Left cardiac atrium (tissue), 4 donors: ENCODE measurements around the gene VAPA. TPM values are rescaled to one million over a fixed set of nuclear protein-coding genes. Genes with fewer than 3 reads are reported as not detected.
"Not testable (repeated sequence)": the region's sequence is repeated elsewhere in the genome, so short reads cannot be mapped to it uniquely, and the experiment has no call there.

ENCODE experiments used
- ATAC-seq, 2 donors: fragments of 200-7000 bp; cut with Tn5 transposase; one replicate each; pipeline ENCODE4 v1.9.1; 2020; ENCODE audit warnings: mild to moderate bottlenecking in 2 of 2, moderate library complexity in 2 of 2
- DNase-seq: peaks from one replicate; pipeline ENCODE4 v3.0.0-alpha.2; 2020
- intact Hi-C, 2 donors: fragments of 100-400 bp; cut with DNase I; formaldehyde crosslinking; loops; one replicate each; pipeline versions ENCODE4 v1.14.1 to v1.15.1; 2022 to 2023
- total RNA-seq, 2 donors: library from RNA; stranded (reverse); fragmentation: NEBNext Ultra II Directional; extraction: Animal tissue kit (Norgen Biotek cat#: 25700); gene quantifications; one replicate each; pipeline ENCODE4 v1.2.1, GENCODE V29; 2021
- donor health status: DM: no; HTN: yes; CAD: no.
- donor health status: DM: no; HTN: yes; CAD: no; lungs with severe emphysema.
- donor health status: DM: yes; HTN: yes; CAD: no.
- donor health status: Dilated cardiomyopathy.

The VAPA gene
- total RNA-seq, 2 donors from 2014 or later = 169 to 219 TPM

DNA sequence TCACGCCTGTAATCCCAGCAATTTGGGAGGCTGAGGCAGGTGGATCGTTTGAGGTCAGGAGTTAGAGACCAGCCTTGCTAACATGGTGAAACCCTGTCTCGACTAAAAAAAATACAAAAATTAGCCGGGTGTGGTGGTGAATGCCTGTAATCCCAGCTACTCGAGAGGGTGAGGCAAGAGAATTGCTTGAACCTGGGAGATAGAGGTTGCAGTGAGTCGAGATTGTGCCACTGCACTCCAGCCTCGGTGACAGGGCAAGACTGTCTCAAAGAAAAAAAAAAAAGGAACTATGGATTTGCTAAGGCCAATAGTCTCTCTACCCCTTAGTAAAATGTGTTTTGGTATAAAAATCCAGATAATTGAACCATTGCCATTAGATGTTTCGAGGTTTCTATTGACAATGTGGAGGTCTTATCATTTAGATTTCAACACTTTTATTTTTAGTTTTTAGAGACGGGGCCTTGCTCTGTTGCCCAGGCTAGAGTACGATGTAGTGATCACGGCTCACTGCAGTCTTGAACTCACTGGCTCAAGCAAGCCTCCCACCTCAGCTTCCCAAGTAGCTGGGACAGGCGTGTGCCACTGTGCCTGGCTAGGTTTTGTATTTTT lies 29.2 kb upstream of the VAPA start:
- ATAC-seq = no peak

DNA sequence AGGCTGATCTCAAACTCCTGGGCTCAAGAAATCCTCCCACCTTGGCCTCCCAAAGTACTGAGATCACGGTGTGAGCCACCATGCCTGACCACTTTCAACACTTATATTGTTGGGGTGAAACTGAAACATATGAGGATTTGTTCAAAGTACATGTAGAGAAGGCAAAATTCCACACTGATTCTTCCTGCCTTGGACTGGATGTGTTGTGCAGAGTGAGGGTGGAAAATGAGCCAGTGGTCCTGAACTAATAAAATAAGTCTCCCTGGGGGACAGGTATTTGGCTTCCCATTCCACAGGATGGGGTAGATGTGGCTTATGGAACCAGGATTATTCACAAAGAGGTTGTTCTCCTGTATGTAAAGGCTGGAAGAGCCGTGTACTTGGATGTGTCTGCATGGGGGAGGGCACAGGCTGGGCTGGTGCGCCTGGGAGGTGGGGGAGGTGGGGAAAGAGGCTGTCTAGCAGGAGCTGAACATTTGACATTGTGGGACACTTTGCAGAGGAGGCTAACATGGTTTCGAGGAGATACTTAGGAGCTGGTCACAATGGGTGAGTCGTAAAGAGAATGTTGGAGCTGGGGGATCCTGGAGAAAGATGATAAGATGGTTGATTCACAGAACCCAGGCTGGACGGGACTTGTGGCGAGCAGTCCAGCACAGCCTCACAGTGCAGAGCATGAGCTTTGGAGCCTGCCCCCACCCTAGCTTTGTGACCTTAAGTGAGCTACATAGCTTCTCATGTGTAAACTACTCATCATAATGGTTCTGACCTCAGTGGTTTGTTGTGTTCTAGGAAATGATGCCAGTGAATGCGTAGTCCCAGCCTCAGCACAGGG lies 28.4 kb upstream of the VAPA start, which contains the start of gene TXNDC2:
TSS of gene TXNDC2 (plus strand) at position 804 of the 835 bp plus-strand sequence. CDS start 708 bp downstream, outside the sequence.
- no peak for ATAC-seq
- intact Hi-C loops = no loop called here
- no peak for DNase-seq

More for the DNA sequence above, 29.2 kb upstream of the VAPA start:
- intact Hi-C loops = no loop called here
- DNase-seq = no peak

DNA sequence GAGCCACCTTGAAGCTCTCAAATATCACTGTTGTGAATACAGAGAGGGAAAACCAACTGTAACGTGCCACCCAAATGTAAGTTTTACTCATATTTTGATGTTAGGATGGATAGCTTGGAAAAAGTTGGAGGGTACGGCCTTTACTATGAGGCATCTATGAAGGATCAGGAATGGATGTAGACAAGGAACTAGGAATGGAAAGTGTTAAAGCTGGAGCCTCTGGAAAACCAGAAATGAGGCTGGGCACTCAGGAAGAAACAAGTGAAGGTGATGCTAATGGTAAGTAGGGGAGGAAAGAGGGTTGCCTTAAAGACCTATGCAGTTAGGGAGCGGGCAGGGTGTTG lies 27.8 kb upstream of the VAPA start:
- intact Hi-C loops = no loop called here
- no peak for ATAC-seq
- no peak for DNase-seq

DNA sequence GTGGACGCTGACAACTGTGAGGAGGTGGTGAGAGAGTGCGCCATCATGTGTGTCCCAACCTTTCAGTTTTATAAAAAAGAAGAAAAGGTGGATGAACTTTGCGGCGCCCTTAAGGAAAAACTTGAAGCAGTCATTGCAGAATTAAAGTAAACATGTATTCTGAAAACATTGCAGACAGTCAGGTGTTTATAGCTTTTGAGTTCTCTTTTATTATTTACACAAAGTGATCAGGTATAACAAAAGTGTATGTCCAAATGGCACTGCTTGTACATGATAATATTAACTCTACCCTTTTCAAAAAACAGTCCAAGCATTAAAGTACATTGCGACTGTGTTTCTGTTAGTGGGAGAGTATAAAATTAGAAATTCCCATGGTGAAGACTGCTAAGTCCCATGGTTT lies 25.8 kb upstream of the VAPA start:
- intact Hi-C loops = no loop called here
- DNase-seq (no peak), ATAC-seq (no peak)

DNA sequence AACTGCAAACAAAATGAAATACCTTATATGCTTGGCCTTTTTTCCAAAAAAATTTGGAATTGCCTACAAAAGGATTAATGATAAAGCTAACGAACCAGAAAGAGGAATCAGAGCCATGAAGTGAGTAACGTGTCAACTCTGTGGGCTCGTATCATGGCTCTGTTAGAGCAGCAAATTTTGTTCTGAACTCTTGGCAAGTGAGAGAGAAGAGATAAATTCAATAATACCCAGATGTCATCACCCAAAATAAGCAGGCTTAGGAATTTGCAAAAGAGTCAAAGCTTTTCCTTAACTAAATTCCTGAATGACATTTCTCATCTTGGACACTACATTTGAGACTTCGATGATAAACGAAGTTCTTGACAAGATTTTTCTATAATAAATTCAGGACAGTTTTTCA lies 23.6 kb upstream of the VAPA start:
- intact Hi-C loops = no loop called here
- ATAC-seq (peak in 1 of 2 donors; percentile 68), DNase-seq (no peak)

DNA sequence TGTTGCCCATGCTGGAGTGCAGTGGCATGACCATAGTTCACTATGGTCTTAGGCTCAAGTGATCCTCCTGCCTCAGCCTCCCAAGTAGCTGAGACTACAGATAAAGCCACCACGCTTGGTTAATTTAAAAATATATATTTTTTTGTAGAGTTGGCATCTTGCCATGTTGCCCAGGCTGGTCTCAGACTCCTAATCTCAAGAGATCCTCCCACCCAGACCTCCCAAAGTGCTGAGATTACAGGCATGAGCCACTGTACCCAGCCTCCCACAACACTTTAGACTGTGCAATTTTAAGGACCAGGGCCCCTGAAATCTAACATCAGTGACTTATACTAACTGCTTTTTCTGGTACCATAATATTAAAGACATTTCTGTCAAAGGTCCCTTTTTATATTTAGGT lies 22.9 kb upstream of the VAPA start:
- intact Hi-C loops = no loop called here
- no peak for DNase-seq
- ATAC-seq = no peak

DNA sequence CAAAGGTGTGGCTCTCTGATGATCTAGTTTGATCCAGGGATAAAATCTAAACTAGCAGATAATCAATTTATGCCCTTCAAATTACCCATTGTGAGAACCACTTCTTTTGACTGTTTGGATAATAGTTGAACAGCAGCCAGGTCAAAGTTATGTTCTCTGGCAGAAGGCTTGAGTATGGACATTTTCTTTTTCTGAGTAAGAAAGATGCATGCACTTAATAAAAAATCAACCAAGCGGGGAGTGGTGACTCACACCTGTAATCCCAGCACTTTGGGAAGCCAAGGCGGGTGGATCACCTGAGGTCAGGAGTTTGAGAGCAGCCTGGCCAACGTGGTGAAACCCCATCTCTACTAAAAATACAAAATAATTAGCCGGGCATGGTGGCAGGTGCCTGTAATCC lies 22.3 kb upstream of the VAPA start:
- not testable (repeated sequence) for ATAC-seq, DNase-seq

DNA sequence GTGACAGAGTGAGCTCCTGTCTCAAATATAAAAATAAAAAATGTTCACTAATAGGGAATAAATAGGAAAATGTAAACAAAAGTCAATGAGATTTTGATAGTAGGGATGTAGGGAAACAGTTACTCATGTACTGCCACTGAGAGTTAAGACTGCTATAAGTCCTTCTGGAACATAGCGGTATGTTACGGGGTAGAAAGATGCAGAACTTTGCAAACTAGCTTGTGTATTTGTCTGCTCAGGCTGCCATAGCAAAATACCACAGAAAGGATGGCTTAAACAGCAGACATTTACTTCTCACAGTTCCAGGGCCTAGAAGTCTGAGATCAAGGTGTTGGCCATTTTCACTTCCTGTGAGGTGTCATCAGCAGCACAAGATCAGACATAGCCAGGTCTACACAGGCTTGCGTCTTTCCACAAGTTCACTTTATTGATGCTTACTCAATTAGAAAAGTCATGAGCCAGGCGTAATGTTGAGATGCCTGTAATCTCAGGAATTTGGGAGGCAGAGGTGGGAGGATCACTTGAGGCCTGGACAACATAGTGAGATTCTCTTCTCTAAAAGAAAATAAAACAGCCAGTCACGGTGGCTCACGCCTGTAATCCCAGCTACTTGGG lies 19.3 kb upstream of the VAPA start:
- DNase-seq (no peak), ATAC-seq (no peak)
- intact Hi-C loops = no loop called here

More for the DNA sequence above, 22.3 kb upstream of the VAPA start:
- intact Hi-C loops = not testable (repeated sequence)

DNA sequence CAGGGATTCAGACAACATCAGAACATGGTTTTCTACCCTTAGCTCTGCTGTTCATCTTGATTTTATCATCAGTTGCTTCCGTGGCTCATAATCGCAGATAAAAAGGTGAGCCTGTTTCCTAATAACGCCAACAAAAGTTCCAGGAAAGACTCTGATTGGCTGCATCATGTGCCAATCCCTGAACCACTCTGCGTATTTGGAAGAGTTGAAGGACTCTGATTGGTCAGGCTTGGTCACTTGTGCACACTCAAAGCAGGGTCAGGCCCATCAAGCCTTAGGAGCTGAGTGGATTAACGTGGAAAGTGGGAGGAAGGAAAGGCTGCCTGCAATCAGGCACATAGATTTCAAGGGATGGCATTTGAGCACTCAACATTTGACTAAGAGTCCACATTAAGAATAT lies 16.7 kb upstream of the VAPA start:
- intact Hi-C loops = no loop called here
- DNase-seq (no peak), ATAC-seq (no peak)

DNA sequence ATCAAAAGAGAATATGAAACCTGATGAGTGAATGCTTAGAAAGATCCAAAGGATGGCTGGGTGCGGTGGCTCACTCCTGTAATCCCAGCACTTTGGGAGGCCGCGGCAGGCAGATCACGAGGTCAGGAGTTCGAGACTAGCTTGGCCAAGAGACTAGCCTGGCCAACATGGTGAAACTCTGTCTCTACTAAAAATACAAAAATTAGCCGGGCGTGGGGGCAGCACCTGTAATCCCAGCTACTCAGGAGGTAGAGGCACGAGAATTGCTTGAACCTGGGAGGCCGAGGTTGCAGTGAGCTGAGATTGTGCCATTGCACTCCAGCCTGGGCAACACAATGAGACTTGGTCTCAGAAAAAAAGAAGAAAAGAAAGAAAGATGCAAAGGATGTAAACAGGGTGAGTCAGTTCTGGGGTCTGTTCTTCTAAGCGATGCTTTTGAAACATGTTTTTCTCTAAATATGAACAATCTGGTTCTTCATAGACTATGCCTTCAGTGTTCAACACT lies 16.0 kb upstream of the VAPA start:
- DNase-seq, ATAC-seq, intact Hi-C loops: not testable (repeated sequence)

DNA sequence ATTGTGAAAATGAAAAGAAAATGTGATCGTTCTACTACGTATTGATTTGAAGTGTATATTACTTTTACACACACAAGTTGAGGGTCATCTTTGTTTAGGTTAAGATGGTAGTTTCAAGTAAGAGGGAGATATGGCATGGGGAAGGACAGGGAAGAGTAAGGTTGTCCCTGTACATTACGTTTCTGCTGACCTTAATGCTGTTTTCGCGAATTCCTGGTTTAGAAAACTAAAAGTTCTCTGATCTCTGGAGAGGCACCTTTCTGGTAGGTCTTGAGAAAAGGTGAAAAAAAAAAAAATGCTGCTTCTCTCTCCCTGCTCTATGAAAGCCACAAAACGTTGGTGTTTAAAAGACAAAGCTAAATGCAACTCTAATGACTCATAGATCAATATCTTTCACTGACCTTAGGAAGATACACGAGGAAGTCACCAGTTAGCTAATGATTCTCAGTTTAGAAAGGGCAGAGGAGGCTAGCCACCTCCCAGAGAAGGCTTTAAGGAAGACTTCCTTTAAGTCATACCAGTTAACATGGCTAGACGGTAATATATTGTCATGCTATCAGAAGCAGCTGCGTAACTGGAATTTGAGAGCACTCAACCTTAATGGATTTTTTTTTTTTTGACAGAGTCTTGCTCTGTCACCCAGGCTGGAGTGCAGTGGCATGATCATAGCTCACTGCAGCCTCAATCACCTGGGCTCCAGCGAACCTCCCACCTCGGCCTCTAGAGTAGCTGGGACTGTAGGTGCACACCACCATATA lies 14.8 kb upstream of the VAPA start:
- no peak for ATAC-seq
- intact Hi-C loops = no loop called here
- no peak for DNase-seq

DNA sequence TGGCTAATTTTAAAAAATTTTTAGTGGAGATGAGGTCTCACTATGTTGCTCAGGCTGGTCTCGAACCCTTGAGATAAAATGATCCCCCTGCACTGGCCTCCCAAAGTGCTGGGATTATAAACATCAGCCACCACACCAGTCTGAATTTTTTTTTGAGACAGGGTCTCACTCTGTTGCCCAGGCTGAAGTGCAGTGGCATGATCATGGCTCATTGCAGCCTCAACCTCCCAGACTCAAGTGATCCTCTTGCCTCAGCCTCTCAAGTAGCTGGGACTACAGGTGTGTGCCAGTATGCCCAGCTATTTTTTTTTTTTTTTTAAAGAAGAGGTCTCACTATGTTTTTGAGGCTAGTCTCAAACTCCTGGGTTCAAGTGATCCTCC lies 14.3 kb upstream of the VAPA start:
- ATAC-seq, DNase-seq, intact Hi-C loops: not testable (repeated sequence)

DNA sequence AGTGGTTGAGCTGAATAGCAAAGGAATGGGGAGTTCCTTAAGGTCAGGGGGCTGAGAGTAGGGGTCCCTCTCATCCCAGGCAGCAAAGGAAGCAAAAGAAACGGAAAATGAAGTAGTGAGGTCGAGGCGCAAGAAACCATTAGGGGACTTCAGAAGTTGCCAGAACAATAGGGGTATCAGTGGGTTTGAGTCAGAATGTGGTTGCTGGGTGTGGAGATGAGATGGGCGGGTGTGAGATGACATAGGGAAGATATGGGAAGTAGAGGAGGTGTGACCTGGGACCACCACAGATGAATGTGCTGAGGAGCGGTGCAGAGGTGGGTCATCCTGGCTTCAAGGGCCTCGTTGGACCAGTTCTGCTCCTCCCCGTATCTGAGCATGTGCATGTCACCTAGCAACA lies 13.1 kb upstream of the VAPA start:
- intact Hi-C loops = no loop called here
- DNase-seq (no peak), ATAC-seq (no peak)

DNA sequence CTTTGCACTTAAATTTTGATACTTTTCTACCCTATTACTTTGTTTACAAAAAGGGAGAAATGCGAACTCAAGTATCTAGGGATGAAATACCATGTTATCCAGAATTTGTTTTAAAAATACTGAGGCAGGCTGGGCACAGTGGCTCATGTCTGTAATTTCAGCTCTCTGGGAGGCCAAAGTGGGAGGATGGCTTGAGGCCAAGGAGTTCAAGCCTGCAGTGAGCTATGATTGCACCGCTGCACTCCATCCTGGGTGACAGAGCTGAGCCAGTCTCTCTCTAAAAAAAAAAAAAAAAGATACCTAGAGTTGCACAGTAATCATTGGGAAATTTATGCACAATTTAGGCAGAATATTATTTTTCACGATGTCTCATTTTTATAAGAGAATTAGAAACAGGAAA lies 12.4 kb upstream of the VAPA start:
- intact Hi-C loops = no loop called here
- peak; percentile 40 for DNase-seq
- ATAC-seq = peak; percentile 34 to 59

DNA sequence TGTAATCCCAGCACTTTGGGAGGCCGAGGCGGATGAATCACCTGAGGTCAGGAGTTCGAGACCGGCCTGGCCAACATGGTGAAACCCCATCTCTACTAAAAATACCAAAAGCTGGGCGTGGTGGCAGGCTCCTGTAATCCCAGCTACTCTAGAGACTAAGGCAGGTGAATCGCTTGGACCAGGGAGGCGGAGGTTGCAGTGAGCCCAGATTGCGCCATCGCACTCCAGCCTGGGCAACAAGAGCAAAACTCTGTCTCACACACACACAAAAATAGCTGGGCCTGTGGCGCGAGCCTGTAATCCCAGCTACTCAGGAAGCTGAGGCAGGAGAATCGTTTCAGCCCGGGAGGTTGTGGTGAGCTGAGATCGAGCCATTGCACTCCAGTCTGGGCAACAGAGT lies 11.6 kb upstream of the VAPA start:
- DNase-seq, ATAC-seq, intact Hi-C loops: not testable (repeated sequence)

DNA sequence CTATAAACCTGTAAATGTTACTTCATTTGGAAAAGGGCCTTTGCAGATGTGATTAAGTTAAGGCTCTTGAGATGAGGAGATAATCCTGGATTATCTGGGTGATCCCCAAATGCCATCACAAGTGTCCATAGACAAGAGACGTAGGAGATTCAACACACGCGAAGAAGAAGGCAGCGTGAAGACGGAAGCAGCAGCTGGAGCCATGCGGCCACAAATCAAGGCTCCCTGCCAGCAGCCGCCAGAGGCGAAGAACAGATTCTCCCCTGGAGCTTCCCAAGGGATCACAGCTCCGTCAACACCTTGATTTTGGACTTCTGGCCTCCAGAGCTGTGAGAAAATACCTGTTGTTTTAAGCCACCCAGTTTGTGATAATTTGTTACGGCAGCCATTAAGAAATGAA lies 11.0 kb upstream of the VAPA start:
- peak; percentile 33 for DNase-seq
- peak in 1 of 2 donors; percentile 17 for ATAC-seq
- intact Hi-C loops = no loop called here

DNA sequence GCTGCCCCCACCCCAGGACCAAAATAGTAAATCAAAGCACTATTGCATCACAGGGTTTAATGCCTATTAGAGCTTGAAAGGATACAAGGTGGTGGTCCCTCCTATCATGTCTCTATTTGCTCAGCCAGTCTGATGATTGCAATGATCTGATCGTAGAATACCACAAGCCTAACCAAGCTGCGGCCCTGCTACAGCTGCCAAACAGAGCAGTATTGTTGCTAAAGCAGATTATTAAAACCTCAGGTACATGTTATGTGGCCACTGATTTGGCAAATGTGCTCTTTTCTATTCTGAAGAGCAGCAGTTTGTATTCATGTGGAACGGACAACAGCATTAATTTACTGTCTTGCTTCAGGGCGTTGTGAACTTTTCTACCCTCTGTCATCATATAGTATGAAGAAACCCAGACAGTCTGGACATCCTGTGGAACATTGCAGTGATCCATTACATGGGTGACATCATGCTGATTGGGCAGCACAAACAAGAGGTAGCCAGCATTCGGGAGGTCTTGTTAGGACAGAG lies 8.4 kb upstream of the VAPA start:
- DNase-seq (no peak), ATAC-seq (no peak)
- intact Hi-C loops = no loop called here

DNA sequence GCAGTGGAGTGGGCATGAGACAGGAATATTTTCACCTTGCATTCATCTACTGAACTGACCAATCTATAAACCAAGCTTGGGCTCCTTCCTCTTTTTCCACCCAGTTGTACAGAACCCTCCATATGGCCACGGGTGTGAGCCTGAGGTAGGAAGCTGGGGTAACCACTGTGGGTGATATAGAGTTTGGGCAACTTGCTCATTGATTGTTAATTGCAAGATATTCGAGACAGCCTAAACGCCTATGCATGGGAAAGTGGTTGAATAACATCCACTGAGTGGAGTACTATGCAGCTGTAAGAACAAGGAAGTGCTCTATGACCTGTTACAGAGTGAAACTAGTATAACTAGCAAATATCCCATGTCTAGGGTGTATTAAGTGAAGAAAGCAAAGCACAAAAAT lies 7.3 kb upstream of the VAPA start:
- no peak for DNase-seq
- intact Hi-C loops = no loop called here
- no peak for ATAC-seq

DNA sequence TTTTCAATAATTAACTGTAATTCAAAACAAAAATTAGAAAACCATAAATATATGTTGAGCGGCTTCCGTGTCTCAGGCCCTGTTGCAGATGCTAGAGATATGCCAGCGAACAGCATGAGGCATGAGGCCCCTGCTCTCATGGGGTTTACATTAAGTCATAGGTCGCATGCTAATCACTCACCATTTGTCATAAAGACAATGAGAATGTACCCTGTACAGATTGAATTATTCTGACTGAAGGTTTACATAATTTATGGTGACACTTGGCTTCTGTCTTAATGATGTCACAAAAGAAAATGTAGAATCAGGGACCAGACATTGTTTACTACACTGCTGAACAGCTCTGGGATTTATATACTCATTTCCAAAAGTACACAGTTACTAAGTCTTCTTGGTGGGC lies 5.9 kb upstream of the VAPA start:
- no peak for ATAC-seq
- no peak for DNase-seq
- intact Hi-C loops = no loop called here
